Measurements from ENCODE around the gene UGT1A1. TPM values are rescaled to one million over a fixed set of nuclear protein-coding genes. Genes with fewer than 3 reads are reported as not detected.

UGT1A1 gene
- total RNA-seq, 1 donor from 2014 or later: not detected

- TF ChIP-seq CTCF (IDR thresholded peaks at IDR 0.05): no peak
- intact Hi-C loops (cut with DNase I): no loop called here
- Histone ChIP-seq H3K27ac (no peak overlapping the region), H3K27me3 (no peaks in the 10 kb centered on the region), H3K4me1 (no peaks in the 10 kb centered on the region), H3K36me3 (no peaks in the 10 kb centered on the region), H3K9me3 (no peaks in the 10 kb centered on the region), H3K4me3 (no peak overlapping the region)
- no peak for DNase-seq (ENCODE audit: low spot score in 2 of 2)
Observed at GRCh38 chr2:233816771-233817170, 56.7 kb downstream of the UGT1A1 start.

- no peak overlapping the region for H3K27ac ChIP-seq
- no peaks in the 10 kb centered on the region for H3K4me1 ChIP-seq
- H3K27me3 ChIP-seq: no peaks in the 10 kb centered on the region
- intact Hi-C loops (cut with DNase I): no loop called here
- DNase-seq (ENCODE audit: low spot score in 2 of 2): peak in 1 of 2 donors; percentile 51
- no peak for TF ChIP-seq CTCF (IDR thresholded peaks at IDR 0.05)
- H3K4me3 ChIP-seq: no peak overlapping the region
- no peaks in the 10 kb centered on the region for H3K9me3 ChIP-seq
- no peaks in the 10 kb centered on the region for H3K36me3 ChIP-seq
Observed at GRCh38 chr2:233817361-233817911, 57.4 kb downstream of the UGT1A1 start.

GRCh38 chr2:233817995-233818638 lies 58.0 kb downstream of the UGT1A1 start:
- DNase-seq (ENCODE audit: low spot score in 2 of 2): peak in 1 of 2 donors; percentile 56
- Histone ChIP-seq H3K4me1 (no peaks in the 10 kb centered on the region), H3K27ac (no peak overlapping the region), H3K36me3 (no peaks in the 10 kb centered on the region), H3K27me3 (no peaks in the 10 kb centered on the region), H3K4me3 (no peak overlapping the region), H3K9me3 (no peaks in the 10 kb centered on the region)
- no peak for TF ChIP-seq CTCF (IDR thresholded peaks at IDR 0.05)
- intact Hi-C loops (cut with DNase I): no loop called here

GRCh38 chr2:233818639-233819621 lies 58.9 kb downstream of the UGT1A1 start:
- intact Hi-C loops (cut with DNase I): no loop called here
- no peaks in the 10 kb centered on the region for H3K9me3 ChIP-seq

More at GRCh38 chr2:233818639-233819621, 58.9 kb downstream of the UGT1A1 start:
- Histone ChIP-seq H3K4me3 (no peak overlapping the region), H3K27ac (no peak overlapping the region), H3K36me3 (no peaks in the 10 kb centered on the region), H3K4me1 (no peaks in the 10 kb centered on the region), H3K27me3 (no peaks in the 10 kb centered on the region)
- no peak for TF ChIP-seq CTCF (IDR thresholded peaks at IDR 0.05)
- DNase-seq (ENCODE audit: low spot score in 2 of 2): no peak
